ENCODE data around the gene FAM184B. TPM values are rescaled to one million over a fixed set of nuclear protein-coding genes. Genes with fewer than 3 reads are reported as not detected.

FAM184B gene
- total RNA-seq, 1 donor = not detected

GRCh38 chr4:17812125-17812524 lies 30.7 kb upstream of the FAM184B start:
- TF ChIP-seq, protein P1, sequence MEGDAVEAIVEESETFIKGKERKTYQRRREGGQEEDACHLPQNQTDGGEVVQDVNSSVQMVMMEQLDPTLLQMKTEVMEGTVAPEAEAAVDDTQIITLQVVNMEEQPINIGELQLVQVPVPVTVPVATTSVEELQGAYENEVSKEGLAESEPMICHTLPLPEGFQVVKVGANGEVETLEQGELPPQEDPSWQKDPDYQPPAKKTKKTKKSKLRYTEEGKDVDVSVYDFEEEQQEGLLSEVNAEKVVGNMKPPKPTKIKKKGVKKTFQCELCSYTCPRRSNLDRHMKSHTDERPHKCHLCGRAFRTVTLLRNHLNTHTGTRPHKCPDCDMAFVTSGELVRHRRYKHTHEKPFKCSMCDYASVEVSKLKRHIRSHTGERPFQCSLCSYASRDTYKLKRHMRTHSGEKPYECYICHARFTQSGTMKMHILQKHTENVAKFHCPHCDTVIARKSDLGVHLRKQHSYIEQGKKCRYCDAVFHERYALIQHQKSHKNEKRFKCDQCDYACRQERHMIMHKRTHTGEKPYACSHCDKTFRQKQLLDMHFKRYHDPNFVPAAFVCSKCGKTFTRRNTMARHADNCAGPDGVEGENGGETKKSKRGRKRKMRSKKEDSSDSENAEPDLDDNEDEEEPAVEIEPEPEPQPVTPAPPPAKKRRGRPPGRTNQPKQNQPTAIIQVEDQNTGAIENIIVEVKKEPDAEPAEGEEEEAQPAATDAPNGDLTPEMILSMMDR (IDR thresholded peaks at IDR 0.05; ENCODE audit: insufficient read depth, low read length) = no peak
- no peak for DNase-seq (ENCODE audit: low read depth)
- peak overlapping the region; percentile 83 for H3K4me3 ChIP-seq (ENCODE audit: low read depth, low read length)

GRCh38 chr4:17811078-17811603 lies 29.7 kb upstream of the FAM184B start:
- no peak for DNase-seq (ENCODE audit: low read depth)
- TF ChIP-seq, protein P1 (IDR thresholded peaks at IDR 0.05; ENCODE audit: insufficient read depth, low read length) = no peak
- peak overlapping the region; percentile 83 for H3K4me3 ChIP-seq (ENCODE audit: low read depth, low read length)

GRCh38 chr4:17810260-17811077 lies 29.0 kb upstream of the FAM184B start, which contains the start of the genes DCAF16 and NCAPG:
Gene DCAF16, minus strand, starts transcription at chr4:17810757. Its CDS starts 6,616 bp downstream, at chr4:17804141.
Gene NCAPG, plus strand, starts transcription at chr4:17810979. Its CDS starts 99 bp downstream, at chr4:17811078.
- DNase-seq (ENCODE audit: low read depth) = peak; percentile 100
- TF ChIP-seq, protein P1 (IDR thresholded peaks at IDR 0.05; ENCODE audit: insufficient read depth, low read length) = no peak
- H3K4me3 ChIP-seq (ENCODE audit: low read depth, low read length) = peak within 1 kb of the TSS; percentile 86

GRCh38 chr4:17809667-17810066 lies 28.2 kb upstream of the FAM184B start:
- peak overlapping the region; percentile 86 for H3K4me3 ChIP-seq (ENCODE audit: low read depth, low read length)
- TF ChIP-seq, protein P1 (IDR thresholded peaks at IDR 0.05; ENCODE audit: insufficient read depth, low read length) = no peak
- no peak for DNase-seq (ENCODE audit: low read depth)

DNA sequence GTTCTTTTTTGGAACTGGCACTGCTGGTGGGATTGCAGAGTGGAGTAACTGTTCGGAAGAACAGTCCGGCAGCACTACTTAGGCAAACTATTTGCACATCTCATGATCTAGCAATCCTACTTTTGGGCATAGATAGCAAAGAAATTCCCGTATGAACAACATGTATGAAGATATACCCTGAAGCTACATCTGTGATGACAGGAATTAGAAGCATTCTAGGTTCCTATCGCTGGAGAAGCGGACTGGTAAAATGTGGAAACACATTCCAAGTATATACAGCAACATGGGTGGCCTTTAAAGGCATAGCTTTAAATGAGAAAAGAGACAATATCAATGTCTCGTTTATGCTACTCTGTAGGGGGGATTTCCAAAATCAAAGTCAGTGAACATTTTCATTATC lies 26.0 kb upstream of the FAM184B start:
- TF ChIP-seq, protein P1 (IDR thresholded peaks at IDR 0.05; ENCODE audit: insufficient read depth, low read length) = no peak
- peak; percentile 44 for DNase-seq (ENCODE audit: low read depth)
- H3K4me3 ChIP-seq (ENCODE audit: low read depth, low read length) = peak overlapping the region; percentile 62

DNA sequence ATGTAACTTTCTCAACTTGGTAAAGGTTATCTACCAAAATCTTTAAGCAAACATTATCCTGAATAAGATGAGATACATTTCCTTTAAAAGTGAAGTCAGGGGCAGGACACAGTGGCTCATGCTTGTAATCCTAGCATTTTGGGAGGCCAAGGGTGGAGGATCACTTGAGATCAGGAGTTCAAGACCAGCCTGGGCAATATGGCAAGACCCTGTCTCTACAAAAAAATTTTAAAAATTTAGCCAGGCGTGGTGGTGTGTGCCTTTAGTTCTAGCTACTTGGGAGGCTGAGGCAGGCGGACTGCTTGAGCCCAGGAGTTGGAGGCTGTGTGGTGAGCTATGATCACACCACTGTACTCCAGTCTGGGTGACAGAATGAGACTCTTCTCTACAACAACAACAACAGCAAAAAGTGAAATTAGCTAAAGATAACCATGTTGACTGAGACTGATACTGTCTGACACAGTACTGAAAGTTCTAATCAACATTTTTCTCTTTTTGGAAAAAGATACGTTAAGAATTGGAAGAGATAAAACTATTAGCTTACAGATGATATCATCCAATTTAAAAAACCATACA lies 24.2 kb upstream of the FAM184B start:
- H3K4me3 ChIP-seq (ENCODE audit: low read depth, low read length) = no peak overlapping the region
- no peak for DNase-seq (ENCODE audit: low read depth)
- TF ChIP-seq, protein P1 (IDR thresholded peaks at IDR 0.05; ENCODE audit: insufficient read depth, low read length) = no peak
